HepG2 (cell line): ENCODE data around the gene CFAP70. TPM values are rescaled to one million over a fixed set of nuclear protein-coding genes. Genes with fewer than 3 reads are reported as not detected.

Experiments
- AKAP8 ChIP-seq: sonication (generic); formaldehyde crosslinking; IDR thresholded peaks from 2 replicates; pipeline ENCODE4 v1.5.1; 2020; ENCODE audit warnings: mild to moderate bottlenecking, missing genetic modification reagents
- ATF1 ChIP-seq: IDR thresholded peaks from 2 replicates; pipeline ENCODE4 v1.6.1; 2016; ENCODE audit warnings: mild to moderate bottlenecking, control low read depth
- CBX2 ChIP-seq, 2 experiments: fragments of 200-600 bp in 1 of 2; sonication (generic); formaldehyde crosslinking in 1 of 2; IDR thresholded peaks; 2 replicates each; pipeline versions ENCODE4 v1.7.0 to v1.8.1; 2018 to 2022; ENCODE audit warnings: low read depth in 2 of 2, low read length in 1 of 2, mild to moderate bottlenecking in 1 of 2, missing genetic modification reagents in 1 of 2
- KDM5A ChIP-seq: fragments of 200-600 bp; sonication (generic); IDR thresholded peaks from 2 replicates; pipeline ENCODE4 v1.7.0; 2018; ENCODE audit warnings: antibody characterized with exemption, mild to moderate bottlenecking, low read length, borderline replicate concordance
- MEF2D ChIP-seq: sonication (generic); formaldehyde crosslinking; IDR thresholded peaks from 2 replicates; pipeline ENCODE4 v1.5.1; 2020; ENCODE audit warnings: mild to moderate bottlenecking, missing genetic modification reagents
- PAF1 ChIP-seq: IDR thresholded peaks from 2 replicates; pipeline ENCODE4 v1.6.1; 2016; ENCODE audit warnings: missing genetic modification reagents, missing compliant biosample characterization
- PCBP1 ChIP-seq: fragments of 200-400 bp; formaldehyde crosslinking; IDR thresholded peaks from 2 replicates; pipeline ENCODE4 v1.6.1; 2017; ENCODE audit warnings: mild to moderate bottlenecking, low read depth, low read length, borderline replicate concordance
- SALL2 ChIP-seq: sonication (generic); formaldehyde crosslinking; IDR thresholded peaks from 2 replicates; pipeline ENCODE4 v1.8.1; 2023; ENCODE audit warnings: mild to moderate bottlenecking, missing genetic modification reagents, inconsistent platforms
- SOX6 ChIP-seq, 2 experiments: fragments of 450-650 bp in 1 of 2; sonication (generic) in 1 of 2; formaldehyde crosslinking in 1 of 2; IDR thresholded peaks; 2 replicates each; pipeline versions ENCODE4 v1.4.0 to v1.6.1; 2017 to 2020; ENCODE audit warnings: antibody characterized with exemption in 1 of 2, mild to moderate bottlenecking in 1 of 2, missing genetic modification reagents in 1 of 2
- U2AF1 ChIP-seq: fragments of 200-400 bp; formaldehyde crosslinking; optimal IDR thresholded peaks from 2 replicates; pipeline ENCODE3; 2017; ENCODE audit warnings: mild to moderate bottlenecking, low read depth, low read length
- ZC3H4 ChIP-seq: sonication (generic); formaldehyde crosslinking; IDR thresholded peaks from 2 replicates; pipeline ENCODE4 v1.4.0; 2020; ENCODE audit warnings: missing genetic modification reagents, borderline replicate concordance
- ZNF350 ChIP-seq: sonication (generic); formaldehyde crosslinking; IDR thresholded peaks from 2 replicates; pipeline ENCODE4 v1.4.0; 2020; ENCODE audit warnings: mild to moderate bottlenecking, low read depth, missing genetic modification reagents, borderline replicate concordance
- ZNF430 ChIP-seq: sonication (generic); formaldehyde crosslinking; IDR thresholded peaks from 2 replicates; pipeline ENCODE4 v1.9.0; 2021; ENCODE audit warnings: mild to moderate bottlenecking, missing genetic modification reagents
- ZNF431 ChIP-seq: sonication (generic); formaldehyde crosslinking; IDR thresholded peaks from 2 replicates; pipeline ENCODE4 v1.9.0; 2022; ENCODE audit warnings: missing genetic modification reagents, low read depth, mild to moderate bottlenecking, borderline replicate concordance
- ZNF841 ChIP-seq: sonication (generic); formaldehyde crosslinking; IDR thresholded peaks from 2 replicates; pipeline ENCODE4 v1.8.1; 2023; ENCODE audit warnings: missing genetic modification reagents, borderline replicate concordance
- ZSCAN9 ChIP-seq: IDR thresholded peaks from 2 replicates; pipeline ENCODE4 v1.6.1; 2016; ENCODE audit warnings: borderline replicate concordance
- polyA plus RNA-seq, 8 experiments: library from polyadenylated mRNA; depleted of rRNA in 3 of 8; stranded (reverse) in 7 of 8; unstranded in 1 of 8; fragments of >200 nt; fragmentation: Illumina TruSeq in 4 of 8; extraction: Trizol in 4 of 8; gene quantifications; 2 replicates each; pipeline versions ENCODE4 v1.2.1 to v1.2.3, GENCODE V29; 2011 to 2016; ENCODE audit warnings: low read depth in 4 of 8, missing spikeins in 1 of 8, mixed read lengths in 1 of 8; ENCODE audit not compliant: insufficient read depth in 1 of 8
- total RNA-seq, 5 experiments: library from RNA; depleted of rRNA; stranded (reverse); fragments of >200 nt; fragmentation: Illumina TruSeq; extraction: Trizol; gene quantifications; 2 replicates each; pipeline ENCODE4 v1.2.3, GENCODE V29; 2016; ENCODE audit warnings: low read depth in 1 of 5
- TF ChIP-seq, protein P1 (sequence below): sonication (generic); formaldehyde crosslinking; IDR thresholded peaks from 2 replicates; pipeline ENCODE4 v1.4.0; 2020; ENCODE audit warnings: mild to moderate bottlenecking, missing genetic modification reagents
- TF ChIP-seq, protein P2 (sequence below): sonication (generic); formaldehyde crosslinking; conservative IDR thresholded peaks from 2 replicates; pipeline ENCODE4 v1.4.0; 2020; ENCODE audit warnings: missing genetic modification reagents
- TF ChIP-seq, protein P3 (sequence below): sonication (generic); formaldehyde crosslinking; IDR thresholded peaks from 2 replicates; pipeline ENCODE4 v1.5.1; 2020; ENCODE audit warnings: mild to moderate bottlenecking, missing genetic modification reagents, borderline replicate concordance

The CFAP70 gene
- total and polyA plus RNA-seq, 2 of the 13 experiments (the other 11 are each of a cell fraction or from before 2014, with no cell fraction given), result 0.27 to 0.38 TPM

DNA sequence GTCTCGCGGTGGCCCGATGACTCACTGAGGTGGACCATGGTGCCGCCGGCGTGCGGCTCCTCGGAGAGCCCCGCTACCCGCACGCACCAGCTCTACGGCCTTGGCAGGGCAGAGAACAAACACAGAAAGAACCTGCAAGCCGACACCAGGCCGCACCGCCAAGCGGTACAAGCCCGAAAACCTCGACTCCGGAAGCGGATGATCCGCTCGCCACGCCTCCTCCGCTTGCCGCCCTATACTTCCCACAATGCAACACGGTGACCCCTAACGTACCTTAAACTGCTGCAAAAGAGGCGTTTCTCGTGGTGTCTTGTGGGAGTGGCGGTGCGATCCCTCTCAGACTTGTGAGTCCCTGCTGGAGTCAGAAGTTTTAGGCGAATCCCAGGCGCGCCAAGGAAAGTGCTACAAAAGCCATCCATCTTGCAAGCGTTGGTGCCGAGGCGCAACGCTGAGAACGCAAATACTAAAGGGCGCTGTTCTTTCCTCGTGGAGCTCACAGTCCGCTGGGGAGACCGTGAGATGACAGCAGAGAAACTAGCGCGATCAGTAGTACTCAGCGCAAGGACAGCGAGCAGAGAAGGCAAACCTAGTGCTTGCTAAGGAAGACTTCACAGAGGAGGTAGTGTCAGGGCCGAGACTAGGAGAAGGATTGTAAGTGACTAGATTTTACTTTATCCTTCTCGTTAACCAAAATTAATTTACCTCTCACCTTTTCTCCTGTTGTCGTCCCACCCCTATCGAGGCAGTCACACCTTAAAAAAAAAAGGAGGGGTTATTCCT is 106.0 kb downstream of the CFAP70 start, which contains the start of gene MRPS16 (continued):
- no peak for TF ChIP-seq AKAP8
- TF ChIP-seq, protein P1, sequence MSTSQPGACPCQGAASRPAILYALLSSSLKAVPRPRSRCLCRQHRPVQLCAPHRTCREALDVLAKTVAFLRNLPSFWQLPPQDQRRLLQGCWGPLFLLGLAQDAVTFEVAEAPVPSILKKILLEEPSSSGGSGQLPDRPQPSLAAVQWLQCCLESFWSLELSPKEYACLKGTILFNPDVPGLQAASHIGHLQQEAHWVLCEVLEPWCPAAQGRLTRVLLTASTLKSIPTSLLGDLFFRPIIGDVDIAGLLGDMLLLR, result peak; percentile 57; the same call in 1 of the 2 replicates
- no peak for TF ChIP-seq SOX6 (IDR thresholded peaks at IDR 0.05)
- peak; percentile 68; the same call in 1 of the 2 replicates for TF ChIP-seq SOX6 (CRISPR knock-in tag; IDR thresholded peaks at IDR 0.05)
- TF ChIP-seq ZSCAN9 (CRISPR knock-in tag), result peak; percentile 55; the same call in 1 of the 2 replicates
- TF ChIP-seq U2AF1, result no peak
- TF ChIP-seq ATF1, result peak; percentile 77
- peak; percentile 80; the same call in 1 of the 2 replicates for TF ChIP-seq KDM5A
- TF ChIP-seq PCBP1, result no peak
- peak; percentile 55; the same call in 1 of the 2 replicates for TF ChIP-seq ZC3H4 (CRISPR knock-in tag)
- TF ChIP-seq MEF2D (CRISPR knock-in tag), result peak; percentile 64; the same call in 1 of the 2 replicates
- TF ChIP-seq ZNF841 (CRISPR knock-in tag), result no peak
- no peak for TF ChIP-seq PAF1 (CRISPR knock-in tag)
- no peak for TF ChIP-seq CBX2 (IDR thresholded peaks at IDR 0.05; ENCODE audit: low read depth, low read length)
- TF ChIP-seq CBX2 (CRISPR knock-in tag; IDR thresholded peaks at IDR 0.05; ENCODE audit: low read depth), result no peak; the same call in 1 of the 2 replicates
- peak; percentile 87; the same call in 1 of the 2 replicates for TF ChIP-seq ZNF430
- TF ChIP-seq, protein P2, sequence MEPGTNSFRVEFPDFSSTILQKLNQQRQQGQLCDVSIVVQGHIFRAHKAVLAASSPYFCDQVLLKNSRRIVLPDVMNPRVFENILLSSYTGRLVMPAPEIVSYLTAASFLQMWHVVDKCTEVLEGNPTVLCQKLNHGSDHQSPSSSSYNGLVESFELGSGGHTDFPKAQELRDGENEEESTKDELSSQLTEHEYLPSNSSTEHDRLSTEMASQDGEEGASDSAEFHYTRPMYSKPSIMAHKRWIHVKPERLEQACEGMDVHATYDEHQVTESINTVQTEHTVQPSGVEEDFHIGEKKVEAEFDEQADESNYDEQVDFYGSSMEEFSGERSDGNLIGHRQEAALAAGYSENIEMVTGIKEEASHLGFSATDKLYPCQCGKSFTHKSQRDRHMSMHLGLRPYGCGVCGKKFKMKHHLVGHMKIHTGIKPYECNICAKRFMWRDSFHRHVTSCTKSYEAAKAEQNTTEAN (CRISPR knock-in tag), result no peak
- peak; percentile 61; the same call in 1 of the 2 replicates for TF ChIP-seq SALL2 (CRISPR knock-in tag)
- peak; percentile 95; the same call in 1 of the 2 replicates for TF ChIP-seq ZNF350
- TF ChIP-seq ZNF431 (CRISPR knock-in tag), result peak; percentile 80
- TF ChIP-seq, protein P3, sequence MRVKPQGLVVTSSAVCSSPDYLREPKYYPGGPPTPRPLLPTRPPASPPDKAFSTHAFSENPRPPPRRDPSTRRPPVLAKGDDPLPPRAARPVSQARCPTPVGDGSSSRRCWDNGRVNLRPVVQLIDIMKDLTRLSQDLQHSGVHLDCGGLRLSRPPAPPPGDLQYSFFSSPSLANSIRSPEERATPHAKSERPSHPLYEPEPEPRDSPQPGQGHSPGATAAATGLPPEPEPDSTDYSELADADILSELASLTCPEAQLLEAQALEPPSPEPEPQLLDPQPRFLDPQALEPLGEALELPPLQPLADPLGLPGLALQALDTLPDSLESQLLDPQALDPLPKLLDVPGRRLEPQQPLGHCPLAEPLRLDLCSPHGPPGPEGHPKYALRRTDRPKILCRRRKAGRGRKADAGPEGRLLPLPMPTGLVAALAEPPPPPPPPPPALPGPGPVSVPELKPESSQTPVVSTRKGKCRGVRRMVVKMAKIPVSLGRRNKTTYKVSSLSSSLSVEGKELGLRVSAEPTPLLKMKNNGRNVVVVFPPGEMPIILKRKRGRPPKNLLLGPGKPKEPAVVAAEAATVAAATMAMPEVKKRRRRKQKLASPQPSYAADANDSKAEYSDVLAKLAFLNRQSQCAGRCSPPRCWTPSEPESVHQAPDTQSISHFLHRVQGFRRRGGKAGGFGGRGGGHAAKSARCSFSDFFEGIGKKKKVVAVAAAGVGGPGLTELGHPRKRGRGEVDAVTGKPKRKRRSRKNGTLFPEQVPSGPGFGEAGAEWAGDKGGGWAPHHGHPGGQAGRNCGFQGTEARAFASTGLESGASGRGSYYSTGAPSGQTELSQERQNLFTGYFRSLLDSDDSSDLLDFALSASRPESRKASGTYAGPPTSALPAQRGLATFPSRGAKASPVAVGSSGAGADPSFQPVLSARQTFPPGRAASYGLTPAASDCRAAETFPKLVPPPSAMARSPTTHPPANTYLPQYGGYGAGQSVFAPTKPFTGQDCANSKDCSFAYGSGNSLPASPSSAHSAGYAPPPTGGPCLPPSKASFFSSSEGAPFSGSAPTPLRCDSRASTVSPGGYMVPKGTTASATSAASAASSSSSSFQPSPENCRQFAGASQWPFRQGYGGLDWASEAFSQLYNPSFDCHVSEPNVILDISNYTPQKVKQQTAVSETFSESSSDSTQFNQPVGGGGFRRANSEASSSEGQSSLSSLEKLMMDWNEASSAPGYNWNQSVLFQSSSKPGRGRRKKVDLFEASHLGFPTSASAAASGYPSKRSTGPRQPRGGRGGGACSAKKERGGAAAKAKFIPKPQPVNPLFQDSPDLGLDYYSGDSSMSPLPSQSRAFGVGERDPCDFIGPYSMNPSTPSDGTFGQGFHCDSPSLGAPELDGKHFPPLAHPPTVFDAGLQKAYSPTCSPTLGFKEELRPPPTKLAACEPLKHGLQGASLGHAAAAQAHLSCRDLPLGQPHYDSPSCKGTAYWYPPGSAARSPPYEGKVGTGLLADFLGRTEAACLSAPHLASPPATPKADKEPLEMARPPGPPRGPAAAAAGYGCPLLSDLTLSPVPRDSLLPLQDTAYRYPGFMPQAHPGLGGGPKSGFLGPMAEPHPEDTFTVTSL (CRISPR knock-in tag), result peak; percentile 50; the same call in 1 of the 2 replicates
